Dermis microvascular lymphatic vessel endothelial cell (primary cell): ENCODE measurements around the gene DHX32. TPM values are rescaled to one million over a fixed set of nuclear protein-coding genes. Genes with fewer than 3 reads are reported as not detected.

Experiments used
- DNase-seq, 2 donors: peaks; one replicate each; pipeline versions ENCODE4 v3.0.0 to v3.0.0-alpha.2; 2010; ENCODE audit warnings: low read depth in 2 of 2
- total RNA-seq: library from RNA; depleted of rRNA; stranded (reverse); fragments of >200 nt; gene quantifications from 2 replicates; pipeline ENCODE4 v1.2.1, GENCODE V29; 2014

Gene DHX32
- total RNA-seq, 1 donor from 2014 or later = 35.0 TPM

- no peak for DNase-seq
These were observed 31.6 kb downstream of the DHX32 start for GRCh38 chr10:125849448-125849847.

GRCh38 chr10:125848857-125849256, 32.2 kb downstream of the DHX32 start:
- no peak for DNase-seq

- no peak for DNase-seq
These were observed 32.7 kb downstream of the DHX32 start for GRCh38 chr10:125848371-125848770.

- no peak for DNase-seq
These were observed 34.2 kb downstream of the DHX32 start for GRCh38 chr10:125846894-125847293.

GRCh38 chr10:125845617-125846016, 35.5 kb downstream of the DHX32 start:
- DNase-seq = no peak

GRCh38 chr10:125844751-125845221, 36.3 kb downstream of the DHX32 start:
- DNase-seq = no peak

- DNase-seq = no peak
These were observed 37.3 kb downstream of the DHX32 start for GRCh38 chr10:125843603-125844329.

- DNase-seq = peak in 1 of 2 donors; percentile 70
These were observed 40.1 kb downstream of the DHX32 start for GRCh38 chr10:125840955-125841354.

- no peak for DNase-seq
These were observed 40.7 kb downstream of the DHX32 start for GRCh38 chr10:125840406-125840805.

- no peak for DNase-seq
These were observed 42.1 kb downstream of the DHX32 start for GRCh38 chr10:125838802-125839575.

- DNase-seq = no peak
These were observed 44.3 kb downstream of the DHX32 start for GRCh38 chr10:125836746-125837145.

GRCh38 chr10:125828311-125828710, 52.8 kb downstream of the DHX32 start:
- DNase-seq = no peak

GRCh38 chr10:125827133-125827532, 54.0 kb downstream of the DHX32 start:
- no peak for DNase-seq

GRCh38 chr10:125824736-125825135, 56.4 kb downstream of the DHX32 start:
- DNase-seq = no peak

GRCh38 chr10:125823663-125824251, 57.3 kb downstream of the DHX32 start:
- DNase-seq = peak in 1 of 2 donors; percentile 17

- DNase-seq = peak; percentile 86 to 91
These were observed 58.0 kb downstream of the DHX32 start, which contains the start of the genes BCCIP and UROS for GRCh38 chr10:125822878-125823662. Gene BCCIP, plus strand, starts transcription at chr10:125823546. Its CDS starts 12 bp downstream, at chr10:125823558. Gene UROS, minus strand, starts transcription at chr10:125823258. Its CDS starts 6,759 bp downstream, at chr10:125816499.

- no peak for DNase-seq
These were observed 60.4 kb downstream of the DHX32 start for GRCh38 chr10:125820701-125821100.

- no peak for DNase-seq
These were observed 63.6 kb downstream of the DHX32 start for GRCh38 chr10:125817337-125817946.

- no peak for DNase-seq
These were observed 64.5 kb downstream of the DHX32 start for GRCh38 chr10:125816548-125816947.

GRCh38 chr10:125815764-125816163, 65.3 kb downstream of the DHX32 start:
- DNase-seq = no peak
